ENCODE measurements around the gene PIGU.

The PIGU gene

DNA sequence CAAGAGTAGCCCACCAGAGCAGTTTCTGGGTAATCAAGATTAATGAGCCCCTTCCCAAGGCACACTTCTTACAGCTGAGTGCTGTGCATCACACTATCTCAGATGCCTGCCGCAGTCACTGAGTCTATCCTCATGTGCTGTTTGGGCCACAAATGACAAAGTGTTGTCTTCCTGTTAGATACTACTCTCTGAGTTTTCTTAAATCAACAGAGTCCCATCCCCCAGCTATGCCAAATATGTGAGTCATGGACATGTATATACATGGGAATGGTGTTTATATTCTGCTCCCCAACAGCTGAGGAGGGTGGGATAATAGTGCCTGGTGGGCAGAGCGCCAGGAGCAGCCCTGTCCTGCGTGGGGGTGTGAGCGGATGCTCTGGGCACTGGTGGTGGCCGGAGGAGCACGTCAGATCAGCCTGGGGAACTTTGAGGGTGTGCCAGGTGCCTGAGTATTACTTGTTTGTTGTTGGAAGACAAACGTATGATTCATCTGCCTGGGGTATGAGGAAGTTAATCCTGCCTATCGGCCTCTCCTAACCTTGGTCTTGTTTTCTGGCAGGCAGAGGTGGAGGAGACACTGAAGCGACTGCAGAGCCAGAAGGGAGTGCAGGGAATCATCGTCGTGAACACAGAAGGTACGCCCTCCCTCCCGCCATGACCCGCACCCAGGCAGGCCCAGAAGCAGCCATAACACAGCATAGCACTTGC is 151.0 kb downstream of the PIGU start (continued):
- TF ChIP-seq, protein P1, sequence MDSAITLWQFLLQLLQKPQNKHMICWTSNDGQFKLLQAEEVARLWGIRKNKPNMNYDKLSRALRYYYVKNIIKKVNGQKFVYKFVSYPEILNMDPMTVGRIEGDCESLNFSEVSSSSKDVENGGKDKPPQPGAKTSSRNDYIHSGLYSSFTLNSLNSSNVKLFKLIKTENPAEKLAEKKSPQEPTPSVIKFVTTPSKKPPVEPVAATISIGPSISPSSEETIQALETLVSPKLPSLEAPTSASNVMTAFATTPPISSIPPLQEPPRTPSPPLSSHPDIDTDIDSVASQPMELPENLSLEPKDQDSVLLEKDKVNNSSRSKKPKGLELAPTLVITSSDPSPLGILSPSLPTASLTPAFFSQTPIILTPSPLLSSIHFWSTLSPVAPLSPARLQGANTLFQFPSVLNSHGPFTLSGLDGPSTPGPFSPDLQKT (IDR thresholded peaks at IDR 0.05; ENCODE audit: borderline replicate concordance, low read depth, low read length): no peak
- no peak for TF ChIP-seq BCL11B (tag by site-specific recombination; IDR thresholded peaks at IDR 0.05; ENCODE audit: low read depth)
- TF ChIP-seq KLF10 (tag by site-specific recombination; IDR thresholded peaks at IDR 0.05): peak; percentile 66
- TF ChIP-seq PRDM1 (tag by site-specific recombination; IDR thresholded peaks at IDR 0.05): no peak
- no peak for TF ChIP-seq ZNF76 (tag by site-specific recombination; IDR thresholded peaks at IDR 0.05; ENCODE audit: borderline replicate concordance, low read depth)
- peak; percentile 19; the same call in 1 of the 2 replicates for TF ChIP-seq SP2 (tag by site-specific recombination; IDR thresholded peaks at IDR 0.05)
- TF ChIP-seq ZNF843 (tag by site-specific recombination; IDR thresholded peaks at IDR 0.05): no peak
- TF ChIP-seq WT1 (tag by site-specific recombination; IDR thresholded peaks at IDR 0.05): peak; percentile 59; the same call in 1 of the 2 replicates
- TF ChIP-seq ZBTB7A (tag by site-specific recombination; IDR thresholded peaks at IDR 0.05; ENCODE audit: low read depth): no peak
- peak; percentile 73; the same call in 1 of the 2 replicates for TF ChIP-seq EGR2 (tag by site-specific recombination; IDR thresholded peaks at IDR 0.05; ENCODE audit: low read depth)
- TF ChIP-seq ZNF184 (tag by site-specific recombination; IDR thresholded peaks at IDR 0.05): 0 out of 2 replicates have a peak, but pooled peaks have one; percentile 25
- no peak for TF ChIP-seq ZNF341 (tag by site-specific recombination; IDR thresholded peaks at IDR 0.05; ENCODE audit: low read depth)
- TF ChIP-seq ZNF2 (tag by site-specific recombination; IDR thresholded peaks at IDR 0.05): no peak; the same call in 1 of the 2 replicates
- no peak for TF ChIP-seq ZFP41 (tag by site-specific recombination; IDR thresholded peaks at IDR 0.05; ENCODE audit: borderline replicate concordance)
- no peak for TF ChIP-seq ZNF23 (tag by site-specific recombination; IDR thresholded peaks at IDR 0.05; ENCODE audit: borderline replicate concordance)
- no peak for TF ChIP-seq ZNF777 (tag by site-specific recombination; IDR thresholded peaks at IDR 0.05; ENCODE audit: borderline replicate concordance)
- TF ChIP-seq, protein P2, sequence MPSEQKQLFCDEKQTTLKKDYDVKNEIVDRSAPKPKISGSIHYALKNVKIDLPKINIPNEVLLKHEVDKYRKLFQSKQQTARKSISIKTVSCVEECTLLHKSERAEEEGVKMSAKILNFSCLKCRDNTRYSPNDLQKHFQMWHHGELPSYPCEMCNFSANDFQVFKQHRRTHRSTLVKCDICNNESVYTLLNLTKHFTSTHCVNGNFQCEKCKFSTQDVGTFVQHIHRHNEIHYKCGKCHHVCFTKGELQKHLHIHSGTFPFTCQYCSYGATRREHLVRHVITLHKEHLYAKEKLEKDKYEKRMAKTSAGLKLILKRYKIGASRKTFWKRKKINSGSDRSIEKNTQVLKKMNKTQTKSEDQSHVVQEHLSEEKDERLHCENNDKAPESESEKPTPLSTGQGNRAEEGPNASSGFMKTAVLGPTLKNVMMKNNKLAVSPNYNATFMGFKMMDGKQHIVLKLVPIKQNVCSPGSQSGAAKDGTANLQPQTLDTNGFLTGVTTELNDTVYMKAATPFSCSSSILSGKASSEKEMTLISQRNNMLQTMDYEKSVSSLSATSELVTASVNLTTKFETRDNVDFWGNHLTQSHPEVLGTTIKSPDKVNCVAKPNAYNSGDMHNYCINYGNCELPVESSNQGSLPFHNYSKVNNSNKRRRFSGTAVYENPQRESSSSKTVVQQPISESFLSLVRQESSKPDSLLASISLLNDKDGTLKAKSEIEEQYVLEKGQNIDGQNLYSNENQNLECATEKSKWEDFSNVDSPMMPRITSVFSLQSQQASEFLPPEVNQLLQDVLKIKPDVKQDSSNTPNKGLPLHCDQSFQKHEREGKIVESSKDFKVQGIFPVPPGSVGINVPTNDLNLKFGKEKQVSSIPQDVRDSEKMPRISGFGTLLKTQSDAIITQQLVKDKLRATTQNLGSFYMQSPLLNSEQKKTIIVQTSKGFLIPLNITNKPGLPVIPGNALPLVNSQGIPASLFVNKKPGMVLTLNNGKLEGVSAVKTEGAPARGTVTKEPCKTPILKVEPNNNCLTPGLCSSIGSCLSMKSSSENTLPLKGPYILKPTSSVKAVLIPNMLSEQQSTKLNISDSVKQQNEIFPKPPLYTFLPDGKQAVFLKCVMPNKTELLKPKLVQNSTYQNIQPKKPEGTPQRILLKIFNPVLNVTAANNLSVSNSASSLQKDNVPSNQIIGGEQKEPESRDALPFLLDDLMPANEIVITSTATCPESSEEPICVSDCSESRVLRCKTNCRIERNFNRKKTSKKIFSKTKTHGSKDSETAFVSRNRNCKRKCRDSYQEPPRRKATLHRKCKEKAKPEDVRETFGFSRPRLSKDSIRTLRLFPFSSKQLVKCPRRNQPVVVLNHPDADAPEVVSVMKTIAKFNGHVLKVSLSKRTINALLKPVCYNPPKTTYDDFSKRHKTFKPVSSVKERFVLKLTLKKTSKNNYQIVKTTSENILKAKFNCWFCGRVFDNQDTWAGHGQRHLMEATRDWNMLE (tag by site-specific recombination; conservative IDR thresholded peaks at IDR 0.05; ENCODE audit: low read depth): no peak
- no peak for TF ChIP-seq ZNF133 (tag by site-specific recombination; IDR thresholded peaks at IDR 0.05)
- TF ChIP-seq, protein P3, sequence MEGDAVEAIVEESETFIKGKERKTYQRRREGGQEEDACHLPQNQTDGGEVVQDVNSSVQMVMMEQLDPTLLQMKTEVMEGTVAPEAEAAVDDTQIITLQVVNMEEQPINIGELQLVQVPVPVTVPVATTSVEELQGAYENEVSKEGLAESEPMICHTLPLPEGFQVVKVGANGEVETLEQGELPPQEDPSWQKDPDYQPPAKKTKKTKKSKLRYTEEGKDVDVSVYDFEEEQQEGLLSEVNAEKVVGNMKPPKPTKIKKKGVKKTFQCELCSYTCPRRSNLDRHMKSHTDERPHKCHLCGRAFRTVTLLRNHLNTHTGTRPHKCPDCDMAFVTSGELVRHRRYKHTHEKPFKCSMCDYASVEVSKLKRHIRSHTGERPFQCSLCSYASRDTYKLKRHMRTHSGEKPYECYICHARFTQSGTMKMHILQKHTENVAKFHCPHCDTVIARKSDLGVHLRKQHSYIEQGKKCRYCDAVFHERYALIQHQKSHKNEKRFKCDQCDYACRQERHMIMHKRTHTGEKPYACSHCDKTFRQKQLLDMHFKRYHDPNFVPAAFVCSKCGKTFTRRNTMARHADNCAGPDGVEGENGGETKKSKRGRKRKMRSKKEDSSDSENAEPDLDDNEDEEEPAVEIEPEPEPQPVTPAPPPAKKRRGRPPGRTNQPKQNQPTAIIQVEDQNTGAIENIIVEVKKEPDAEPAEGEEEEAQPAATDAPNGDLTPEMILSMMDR (tag by site-specific recombination; IDR thresholded peaks at IDR 0.05): no peak
- TF ChIP-seq, protein P4, sequence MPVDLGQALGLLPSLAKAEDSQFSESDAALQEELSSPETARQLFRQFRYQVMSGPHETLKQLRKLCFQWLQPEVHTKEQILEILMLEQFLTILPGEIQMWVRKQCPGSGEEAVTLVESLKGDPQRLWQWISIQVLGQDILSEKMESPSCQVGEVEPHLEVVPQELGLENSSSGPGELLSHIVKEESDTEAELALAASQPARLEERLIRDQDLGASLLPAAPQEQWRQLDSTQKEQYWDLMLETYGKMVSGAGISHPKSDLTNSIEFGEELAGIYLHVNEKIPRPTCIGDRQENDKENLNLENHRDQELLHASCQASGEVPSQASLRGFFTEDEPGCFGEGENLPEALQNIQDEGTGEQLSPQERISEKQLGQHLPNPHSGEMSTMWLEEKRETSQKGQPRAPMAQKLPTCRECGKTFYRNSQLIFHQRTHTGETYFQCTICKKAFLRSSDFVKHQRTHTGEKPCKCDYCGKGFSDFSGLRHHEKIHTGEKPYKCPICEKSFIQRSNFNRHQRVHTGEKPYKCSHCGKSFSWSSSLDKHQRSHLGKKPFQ (tag by site-specific recombination; IDR thresholded peaks at IDR 0.05): no peak
- TF ChIP-seq ZNF549 (tag by site-specific recombination; IDR thresholded peaks at IDR 0.05): no peak
- TF ChIP-seq, protein P5, sequence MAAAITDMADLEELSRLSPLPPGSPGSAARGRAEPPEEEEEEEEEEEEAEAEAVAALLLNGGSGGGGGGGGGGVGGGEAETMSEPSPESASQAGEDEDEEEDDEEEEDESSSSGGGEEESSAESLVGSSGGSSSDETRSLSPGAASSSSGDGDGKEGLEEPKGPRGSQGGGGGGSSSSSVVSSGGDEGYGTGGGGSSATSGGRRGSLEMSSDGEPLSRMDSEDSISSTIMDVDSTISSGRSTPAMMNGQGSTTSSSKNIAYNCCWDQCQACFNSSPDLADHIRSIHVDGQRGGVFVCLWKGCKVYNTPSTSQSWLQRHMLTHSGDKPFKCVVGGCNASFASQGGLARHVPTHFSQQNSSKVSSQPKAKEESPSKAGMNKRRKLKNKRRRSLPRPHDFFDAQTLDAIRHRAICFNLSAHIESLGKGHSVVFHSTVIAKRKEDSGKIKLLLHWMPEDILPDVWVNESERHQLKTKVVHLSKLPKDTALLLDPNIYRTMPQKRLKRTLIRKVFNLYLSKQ (tag by site-specific recombination; IDR thresholded peaks at IDR 0.05; ENCODE audit: borderline replicate concordance): no peak
- TF ChIP-seq, protein P6, sequence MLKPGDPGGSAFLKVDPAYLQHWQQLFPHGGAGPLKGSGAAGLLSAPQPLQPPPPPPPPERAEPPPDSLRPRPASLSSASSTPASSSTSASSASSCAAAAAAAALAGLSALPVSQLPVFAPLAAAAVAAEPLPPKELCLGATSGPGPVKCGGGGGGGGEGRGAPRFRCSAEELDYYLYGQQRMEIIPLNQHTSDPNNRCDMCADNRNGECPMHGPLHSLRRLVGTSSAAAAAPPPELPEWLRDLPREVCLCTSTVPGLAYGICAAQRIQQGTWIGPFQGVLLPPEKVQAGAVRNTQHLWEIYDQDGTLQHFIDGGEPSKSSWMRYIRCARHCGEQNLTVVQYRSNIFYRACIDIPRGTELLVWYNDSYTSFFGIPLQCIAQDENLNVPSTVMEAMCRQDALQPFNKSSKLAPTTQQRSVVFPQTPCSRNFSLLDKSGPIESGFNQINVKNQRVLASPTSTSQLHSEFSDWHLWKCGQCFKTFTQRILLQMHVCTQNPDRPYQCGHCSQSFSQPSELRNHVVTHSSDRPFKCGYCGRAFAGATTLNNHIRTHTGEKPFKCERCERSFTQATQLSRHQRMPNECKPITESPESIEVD (tag by site-specific recombination; IDR thresholded peaks at IDR 0.05): no peak
- TF ChIP-seq, protein P7, sequence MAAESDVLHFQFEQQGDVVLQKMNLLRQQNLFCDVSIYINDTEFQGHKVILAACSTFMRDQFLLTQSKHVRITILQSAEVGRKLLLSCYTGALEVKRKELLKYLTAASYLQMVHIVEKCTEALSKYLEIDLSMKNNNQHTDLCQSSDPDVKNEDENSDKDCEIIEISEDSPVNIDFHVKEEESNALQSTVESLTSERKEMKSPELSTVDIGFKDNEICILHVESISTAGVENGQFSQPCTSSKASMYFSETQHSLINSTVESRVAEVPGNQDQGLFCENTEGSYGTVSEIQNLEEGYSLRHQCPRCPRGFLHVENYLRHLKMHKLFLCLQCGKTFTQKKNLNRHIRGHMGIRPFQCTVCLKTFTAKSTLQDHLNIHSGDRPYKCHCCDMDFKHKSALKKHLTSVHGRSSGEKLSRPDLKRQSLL (tag by site-specific recombination; IDR thresholded peaks at IDR 0.05): no peak

Data from HEK293 (cell line).